AG09319 (cell line): ENCODE data around the gene HMOX2.

Source experiments
- DNase-seq: peaks from one replicate; pipeline ENCODE4 v3.0.0-alpha.2; 2010; ENCODE audit warnings: low read depth; ENCODE audit errors: extremely low read depth
- TF ChIP-seq, protein P1 (sequence below): IDR thresholded peaks from 2 replicates; pipeline ENCODE4 v1.5.1; 2011; ENCODE audit warnings: low read depth, mild to moderate bottlenecking, inconsistent platforms, low read length, moderate library complexity

The HMOX2 gene

DNA sequence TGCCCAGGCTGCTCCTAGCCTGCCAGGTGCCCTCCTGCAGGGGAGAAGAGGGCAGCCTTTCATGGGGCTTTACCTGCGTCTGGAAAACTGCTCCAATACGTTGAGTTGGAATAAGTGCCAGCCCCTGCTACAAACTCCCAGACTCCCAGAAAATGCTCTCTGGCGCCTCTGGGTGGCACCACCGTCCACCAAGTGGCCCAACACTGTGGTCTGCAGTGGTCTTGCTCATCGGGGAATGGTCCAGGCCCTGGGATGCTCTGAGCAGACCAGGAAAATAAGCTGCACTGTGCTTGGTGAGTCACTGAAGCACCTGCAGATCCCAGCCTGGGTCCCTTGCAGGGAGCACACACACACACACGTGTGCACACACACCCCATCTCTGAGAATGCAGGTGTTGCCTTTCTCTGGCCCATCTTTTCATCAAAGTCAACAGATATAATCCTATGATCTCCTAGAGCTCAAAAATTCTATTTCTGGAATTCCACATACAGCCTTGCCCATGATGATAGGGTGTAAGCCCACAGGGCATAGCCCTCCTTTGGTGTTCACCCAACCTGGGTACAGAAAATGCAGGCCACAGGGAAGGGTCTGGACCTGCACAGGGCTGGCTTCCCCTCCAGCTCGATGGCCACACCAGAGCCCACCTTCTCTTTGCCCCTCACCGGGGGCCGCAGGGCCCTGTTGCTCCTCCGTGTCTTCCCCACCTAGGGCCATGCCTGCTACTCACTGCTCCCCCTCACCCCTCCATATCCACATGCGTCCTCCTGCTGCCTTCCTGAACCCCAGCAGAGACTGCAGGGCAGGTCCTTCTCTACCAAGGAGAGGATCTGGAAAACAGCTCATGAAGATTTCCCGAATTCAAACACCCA, 41.8 kb downstream of the HMOX2 start:
- no peak for DNase-seq
- TF ChIP-seq, protein P1, sequence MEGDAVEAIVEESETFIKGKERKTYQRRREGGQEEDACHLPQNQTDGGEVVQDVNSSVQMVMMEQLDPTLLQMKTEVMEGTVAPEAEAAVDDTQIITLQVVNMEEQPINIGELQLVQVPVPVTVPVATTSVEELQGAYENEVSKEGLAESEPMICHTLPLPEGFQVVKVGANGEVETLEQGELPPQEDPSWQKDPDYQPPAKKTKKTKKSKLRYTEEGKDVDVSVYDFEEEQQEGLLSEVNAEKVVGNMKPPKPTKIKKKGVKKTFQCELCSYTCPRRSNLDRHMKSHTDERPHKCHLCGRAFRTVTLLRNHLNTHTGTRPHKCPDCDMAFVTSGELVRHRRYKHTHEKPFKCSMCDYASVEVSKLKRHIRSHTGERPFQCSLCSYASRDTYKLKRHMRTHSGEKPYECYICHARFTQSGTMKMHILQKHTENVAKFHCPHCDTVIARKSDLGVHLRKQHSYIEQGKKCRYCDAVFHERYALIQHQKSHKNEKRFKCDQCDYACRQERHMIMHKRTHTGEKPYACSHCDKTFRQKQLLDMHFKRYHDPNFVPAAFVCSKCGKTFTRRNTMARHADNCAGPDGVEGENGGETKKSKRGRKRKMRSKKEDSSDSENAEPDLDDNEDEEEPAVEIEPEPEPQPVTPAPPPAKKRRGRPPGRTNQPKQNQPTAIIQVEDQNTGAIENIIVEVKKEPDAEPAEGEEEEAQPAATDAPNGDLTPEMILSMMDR, result peak; percentile 44

- DNase-seq, result no peak
- TF ChIP-seq, protein P1, result no peak
Measured at GRCh38 chr16:4519274-4520058, 43.3 kb downstream of the HMOX2 start.

DNA sequence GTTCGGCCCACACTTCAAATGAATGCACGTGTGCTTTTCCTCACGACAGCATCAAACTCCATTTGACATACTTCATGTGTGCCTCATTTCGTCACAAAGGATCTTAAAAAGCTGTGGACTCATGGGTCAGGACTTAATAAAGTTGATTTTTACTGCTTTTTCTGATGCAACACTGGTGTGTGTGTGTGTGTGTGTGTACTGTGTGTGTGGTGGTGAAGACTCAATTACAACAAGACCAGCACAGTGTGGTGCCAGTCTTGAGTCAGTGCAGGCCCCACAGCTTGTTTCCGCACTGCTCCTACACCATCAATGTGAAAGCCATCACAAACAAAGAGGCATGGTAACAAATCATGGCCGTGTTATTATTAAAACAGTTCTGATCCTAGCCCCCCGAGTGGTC, 44.7 kb downstream of the HMOX2 start:
- TF ChIP-seq, protein P1, result no peak
- DNase-seq, result no peak

GRCh38 chr16:4522051-4522581, 45.9 kb downstream of the HMOX2 start:
- TF ChIP-seq, protein P1, result no peak
- DNase-seq, result no peak

DNA sequence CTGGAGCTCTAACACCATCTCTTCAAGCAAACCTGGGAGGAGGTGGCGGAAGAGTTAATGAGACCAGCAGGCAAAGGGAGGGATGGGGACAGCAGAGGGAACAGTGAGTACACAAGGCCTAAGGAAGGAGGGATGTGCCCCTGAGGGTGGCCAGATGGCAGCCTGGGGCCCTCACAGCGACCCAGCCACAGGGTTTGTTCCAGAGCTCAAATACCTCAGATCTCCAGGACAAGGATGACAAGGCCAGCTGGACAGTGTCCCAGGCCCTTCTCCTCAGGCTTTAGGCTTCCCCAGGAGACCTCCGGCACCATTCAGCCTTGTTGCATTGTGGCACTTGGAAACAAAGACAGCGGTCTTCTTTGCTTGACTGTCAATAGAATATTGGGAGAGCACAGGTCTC, 47.5 kb downstream of the HMOX2 start:
- TF ChIP-seq, protein P1, result no peak
- no peak for DNase-seq

DNA sequence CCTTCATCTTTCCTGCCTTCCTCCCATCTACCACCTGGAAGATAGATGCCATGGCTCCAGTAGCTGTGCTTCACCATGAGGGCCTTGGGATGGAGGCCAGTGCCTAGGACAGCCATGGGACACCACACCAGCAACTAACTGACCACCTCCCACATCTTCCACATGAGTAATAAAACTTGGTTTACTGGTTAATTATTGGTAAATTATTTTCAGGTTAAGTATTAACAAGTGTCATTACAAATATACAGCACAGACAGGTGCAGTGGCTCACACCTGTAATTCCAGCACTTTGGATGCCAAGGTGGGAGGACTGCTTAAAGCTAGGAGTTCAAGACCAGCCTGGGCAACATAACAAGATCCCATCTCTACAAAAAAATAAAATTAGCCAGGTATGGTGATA, 48.4 kb downstream of the HMOX2 start:
- no peak for DNase-seq
- TF ChIP-seq, protein P1, result no peak

- TF ChIP-seq, protein P1, result no peak
- no peak for DNase-seq
Measured at GRCh38 chr16:4525069-4525468, 48.9 kb downstream of the HMOX2 start.
